ENCODE results near the gene ARSK.
"Not testable (repeated sequence)": the region's sequence is repeated elsewhere in the genome, so short reads cannot be mapped to it uniquely, and the experiment has no call there.

ARSK gene

DNA sequence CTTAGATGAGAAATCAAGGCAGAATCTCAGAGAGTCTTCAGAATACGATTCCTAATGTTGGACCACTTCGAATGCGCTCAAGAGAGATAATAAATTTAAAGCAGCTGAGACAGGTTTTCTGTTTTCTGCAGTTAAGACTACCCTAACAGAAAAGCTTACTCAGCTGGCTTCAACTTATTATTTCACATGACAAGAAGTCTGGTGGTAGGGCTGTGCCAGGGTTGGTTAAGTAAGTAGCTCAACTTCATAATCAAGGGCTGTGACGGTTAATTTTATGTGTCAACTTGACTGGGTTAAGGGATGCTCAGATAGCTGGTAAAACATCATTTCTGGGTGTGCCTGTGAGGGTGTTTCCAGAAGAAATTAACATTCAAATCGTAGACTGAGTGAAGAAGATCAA is 68.8 kb downstream of the ARSK start:
- Mint-ChIP-seq H3K27me3 (no peaks in the 10 kb centered on the region), H3K36me3 (no peaks in the 10 kb centered on the region), H3K9me3 (no peaks in the 10 kb centered on the region), H3K27ac (no peak overlapping the region), H3K4me3 (no peak overlapping the region), H3K4me1 (peaks cover 26% of the 10 kb centered on the region)
- no peak for ATAC-seq

GRCh38 chr5:95624368-95624767 is 69.5 kb downstream of the ARSK start:
- H3K4me3 Mint-ChIP-seq = no peak overlapping the region
- no peaks in the 10 kb centered on the region for H3K36me3 Mint-ChIP-seq
- no peaks in the 10 kb centered on the region for H3K27me3 Mint-ChIP-seq
- ATAC-seq = no peak
- H3K27ac Mint-ChIP-seq = no peak overlapping the region
- H3K4me1 Mint-ChIP-seq = peaks cover 25% of the 10 kb centered on the region
- H3K9me3 Mint-ChIP-seq = no peaks in the 10 kb centered on the region

GRCh38 chr5:95626701-95627100 is 71.8 kb downstream of the ARSK start:
- no peak overlapping the region for H3K27ac Mint-ChIP-seq
- no peaks in the 10 kb centered on the region for H3K36me3 Mint-ChIP-seq
- peaks cover 12% of the 10 kb centered on the region for H3K4me1 Mint-ChIP-seq
- no peak overlapping the region for H3K4me3 Mint-ChIP-seq
- ATAC-seq = no peak
- H3K27me3 Mint-ChIP-seq = no peaks in the 10 kb centered on the region
- no peaks in the 10 kb centered on the region for H3K9me3 Mint-ChIP-seq

DNA sequence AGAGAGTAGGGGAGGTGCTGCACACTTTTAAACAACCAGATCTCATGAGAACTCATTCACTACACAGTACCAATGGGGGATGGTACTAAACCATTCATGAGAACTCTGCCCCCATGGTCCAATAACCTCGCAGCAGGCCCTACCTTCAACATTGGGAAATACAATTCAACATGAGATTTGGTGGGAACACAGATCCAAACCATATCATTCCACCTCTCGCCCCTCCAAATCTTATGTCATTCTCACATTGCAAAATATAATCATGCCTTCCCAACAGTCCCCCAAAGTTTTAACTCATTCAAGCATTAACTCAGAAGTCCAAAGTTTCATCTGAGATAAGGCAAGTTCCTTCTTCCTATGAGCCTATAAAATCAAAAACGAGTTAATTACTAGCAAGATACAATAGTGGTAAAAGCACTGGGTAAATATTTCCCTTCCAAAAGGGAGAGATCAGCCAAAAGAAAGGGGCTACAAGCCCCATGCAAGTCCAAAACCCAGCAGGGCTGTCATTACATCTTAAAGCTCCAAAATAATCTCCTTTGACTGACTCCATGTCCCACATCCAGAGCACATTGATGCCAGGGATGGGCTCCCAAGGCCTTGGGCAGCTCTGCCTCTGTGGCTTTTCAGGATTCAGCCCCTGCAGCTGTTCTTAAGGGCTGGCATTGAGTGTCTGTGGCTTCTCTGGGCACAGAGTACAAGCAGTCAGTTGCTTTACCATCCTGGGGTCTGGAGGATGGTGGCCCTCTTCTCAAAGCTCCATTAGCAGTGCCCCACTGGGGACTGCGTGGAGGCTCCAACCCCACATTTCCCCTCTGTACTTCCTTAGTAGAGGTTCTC is 73.3 kb downstream of the ARSK start:
- H3K4me1 Mint-ChIP-seq = peaks cover 9% of the 10 kb centered on the region
- H3K9me3 Mint-ChIP-seq = peaks cover 4% of the 10 kb centered on the region
- H3K27ac Mint-ChIP-seq = no peak overlapping the region
- ATAC-seq = no peak
- peaks cover 6% of the 10 kb centered on the region for H3K36me3 Mint-ChIP-seq
- H3K4me3 Mint-ChIP-seq = no peak overlapping the region
- no peaks in the 10 kb centered on the region for H3K27me3 Mint-ChIP-seq

DNA sequence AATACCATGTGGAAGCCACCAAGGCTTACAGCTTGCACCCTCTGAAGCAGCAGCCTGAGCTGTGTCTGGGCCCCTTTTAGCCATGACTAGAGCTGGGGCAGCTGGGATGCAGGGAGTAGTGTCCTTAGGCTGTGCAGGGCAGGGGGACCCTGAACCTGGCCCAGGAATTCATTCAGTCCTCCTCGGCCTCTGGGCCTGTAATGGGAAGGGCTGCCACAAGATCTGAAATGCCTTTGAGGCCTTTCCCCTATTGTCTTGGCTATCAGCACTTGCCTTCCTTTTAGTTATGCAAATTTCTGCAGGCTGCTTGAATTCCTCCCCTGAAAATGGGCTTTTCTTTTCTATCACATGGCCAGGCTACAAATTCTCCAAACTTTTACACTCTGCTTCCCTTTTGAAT is 74.0 kb downstream of the ARSK start:
- H3K27me3 Mint-ChIP-seq = no peaks in the 10 kb centered on the region
- H3K4me3 Mint-ChIP-seq = no peak overlapping the region
- ATAC-seq = no peak
- peaks cover 9% of the 10 kb centered on the region for H3K4me1 Mint-ChIP-seq
- peaks cover 4% of the 10 kb centered on the region for H3K9me3 Mint-ChIP-seq
- no peak overlapping the region for H3K27ac Mint-ChIP-seq
- peaks cover 6% of the 10 kb centered on the region for H3K36me3 Mint-ChIP-seq

DNA sequence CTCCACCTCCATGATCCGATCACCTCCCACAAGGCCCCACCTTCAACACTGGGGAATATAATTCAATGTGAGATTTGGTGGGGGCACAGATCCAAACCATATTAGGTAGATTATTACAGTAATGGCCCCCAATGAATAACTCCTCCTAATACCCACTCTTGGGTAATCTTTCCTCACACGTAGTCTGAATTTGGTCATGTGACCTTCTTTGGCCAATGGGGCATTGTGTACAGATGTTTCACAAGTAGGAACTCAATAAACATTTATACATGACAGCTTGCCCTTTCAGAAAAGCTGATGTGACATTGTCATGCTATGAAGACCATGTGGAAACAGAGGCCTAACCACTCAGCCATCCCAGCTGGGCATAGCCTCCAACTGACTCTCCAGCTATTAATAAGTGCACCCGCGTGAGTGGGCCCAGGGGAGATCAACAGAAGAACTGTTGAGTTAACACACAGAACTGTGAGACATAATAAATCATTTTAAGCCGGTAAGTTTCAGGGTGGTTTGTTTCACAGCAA is 75.6 kb downstream of the ARSK start:
- Mint-ChIP-seq H3K27me3 (no peaks in the 10 kb centered on the region), H3K27ac (no peak overlapping the region), H3K36me3 (peaks cover 6% of the 10 kb centered on the region), H3K4me3 (no peak overlapping the region), H3K9me3 (peaks cover 4% of the 10 kb centered on the region), H3K4me1 (peaks cover 9% of the 10 kb centered on the region)
- no peak for ATAC-seq

DNA sequence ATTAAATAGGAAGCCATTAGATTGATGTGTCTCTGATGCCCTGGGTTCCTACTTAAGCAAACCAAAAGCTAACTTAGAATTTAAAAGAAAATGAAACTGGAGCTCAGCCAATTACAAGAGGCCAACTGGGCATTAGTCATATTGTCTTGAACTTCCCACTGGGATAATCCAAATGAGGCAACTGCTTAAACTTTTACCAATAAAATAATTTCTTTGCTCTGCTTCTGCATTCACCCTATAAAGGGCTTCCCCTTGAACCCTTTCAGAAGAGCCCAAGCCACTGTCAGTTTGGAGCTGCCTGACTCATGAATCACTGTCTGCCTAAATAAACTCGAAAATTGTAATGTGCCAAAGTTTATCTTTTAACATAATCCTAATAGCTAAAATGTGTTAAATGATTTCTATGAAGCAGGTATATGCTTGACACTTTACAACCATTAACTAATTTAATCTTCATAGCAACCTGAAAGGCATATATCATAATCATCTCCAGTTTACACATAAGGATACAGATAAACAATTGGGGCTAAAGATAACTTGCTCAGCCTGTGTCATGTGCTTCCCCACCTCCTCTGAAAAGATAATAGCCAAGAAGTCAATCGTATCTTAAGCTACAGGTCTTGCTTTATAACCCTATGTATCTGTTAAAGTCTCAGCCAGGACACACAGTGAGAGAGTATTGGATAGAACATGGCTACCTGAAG is 76.5 kb downstream of the ARSK start:
- Mint-ChIP-seq H3K4me1 (peaks cover 9% of the 10 kb centered on the region), H3K36me3 (peaks cover 6% of the 10 kb centered on the region), H3K27me3 (no peaks in the 10 kb centered on the region), H3K4me3 (no peak overlapping the region), H3K27ac (peak overlapping the region; percentile 80), H3K9me3 (peaks cover 4% of the 10 kb centered on the region)
- ATAC-seq = no peak

GRCh38 chr5:95631991-95632675 is 77.2 kb downstream of the ARSK start:
- peak overlapping the region; percentile 80 for H3K27ac Mint-ChIP-seq
- H3K9me3 Mint-ChIP-seq = peaks cover 4% of the 10 kb centered on the region
- H3K27me3 Mint-ChIP-seq = no peaks in the 10 kb centered on the region
- ATAC-seq = peak; percentile 96
- peaks cover 9% of the 10 kb centered on the region for H3K4me1 Mint-ChIP-seq
- H3K36me3 Mint-ChIP-seq = peaks cover 6% of the 10 kb centered on the region
- H3K4me3 Mint-ChIP-seq = no peak overlapping the region

DNA sequence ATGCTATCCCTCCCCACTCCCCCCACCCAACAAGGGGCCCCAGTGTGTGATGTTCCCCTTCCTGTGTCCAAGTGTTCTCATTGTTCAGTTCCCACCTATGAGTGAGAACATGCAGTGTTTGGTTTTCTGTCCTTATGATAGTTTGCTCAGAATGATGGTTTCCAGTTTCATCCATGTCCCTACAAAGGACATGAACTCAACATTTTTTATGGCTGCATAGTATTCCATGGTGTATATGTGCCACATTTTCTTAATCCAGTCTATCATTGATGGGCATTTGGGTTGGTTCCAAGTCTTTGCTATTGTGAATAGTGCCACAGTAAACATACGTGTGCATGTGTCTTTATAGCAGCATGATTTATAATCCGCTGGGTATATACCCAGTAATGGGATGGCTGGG is 78.0 kb downstream of the ARSK start:
- H3K27me3 Mint-ChIP-seq, H3K36me3 Mint-ChIP-seq, H3K27ac Mint-ChIP-seq, H3K4me1 Mint-ChIP-seq, ATAC-seq, H3K9me3 Mint-ChIP-seq, H3K4me3 Mint-ChIP-seq: not testable (repeated sequence)

DNA sequence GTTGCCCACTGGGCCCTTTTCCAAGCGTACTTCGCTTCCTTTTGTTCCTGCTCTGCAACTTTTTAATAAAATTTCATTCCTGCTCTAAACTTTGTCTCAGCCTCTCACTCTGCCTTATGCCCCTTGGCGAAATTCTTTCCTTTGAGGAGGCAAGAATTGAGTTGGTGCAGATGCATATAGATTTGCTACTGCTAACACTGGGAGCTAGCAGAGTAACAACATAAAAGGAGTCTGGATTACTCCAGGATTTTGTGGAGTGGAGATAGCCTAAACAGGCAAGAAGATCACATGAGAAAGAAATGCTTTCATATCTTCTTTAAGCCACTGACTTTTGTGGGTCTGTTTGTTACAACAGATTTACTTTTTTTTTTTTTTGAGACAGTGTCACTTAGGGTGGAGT is 78.8 kb downstream of the ARSK start:
- peaks cover 9% of the 10 kb centered on the region for H3K4me1 Mint-ChIP-seq
- H3K9me3 Mint-ChIP-seq = peaks cover 4% of the 10 kb centered on the region
- H3K36me3 Mint-ChIP-seq = peaks cover 6% of the 10 kb centered on the region
- no peak overlapping the region for H3K4me3 Mint-ChIP-seq
- ATAC-seq = no peak
- H3K27ac Mint-ChIP-seq = no peak overlapping the region
- H3K27me3 Mint-ChIP-seq = no peaks in the 10 kb centered on the region

- no peak overlapping the region for H3K4me3 Mint-ChIP-seq
- no peak for ATAC-seq
- H3K27ac Mint-ChIP-seq = no peak overlapping the region
- peaks cover 6% of the 10 kb centered on the region for H3K36me3 Mint-ChIP-seq
- H3K4me1 Mint-ChIP-seq = peaks cover 9% of the 10 kb centered on the region
- H3K27me3 Mint-ChIP-seq = no peaks in the 10 kb centered on the region
- H3K9me3 Mint-ChIP-seq = peaks cover 4% of the 10 kb centered on the region
Observed at GRCh38 chr5:95634081-95634480, 79.2 kb downstream of the ARSK start.

- no peaks in the 10 kb centered on the region for H3K4me1 Mint-ChIP-seq
- no peak overlapping the region for H3K4me3 Mint-ChIP-seq
- no peak for ATAC-seq
- no peak overlapping the region for H3K27ac Mint-ChIP-seq
- no peaks in the 10 kb centered on the region for H3K36me3 Mint-ChIP-seq
- H3K27me3 Mint-ChIP-seq = no peaks in the 10 kb centered on the region
- no peaks in the 10 kb centered on the region for H3K9me3 Mint-ChIP-seq
Observed at GRCh38 chr5:95638632-95639031, 83.7 kb downstream of the ARSK start.

DNA sequence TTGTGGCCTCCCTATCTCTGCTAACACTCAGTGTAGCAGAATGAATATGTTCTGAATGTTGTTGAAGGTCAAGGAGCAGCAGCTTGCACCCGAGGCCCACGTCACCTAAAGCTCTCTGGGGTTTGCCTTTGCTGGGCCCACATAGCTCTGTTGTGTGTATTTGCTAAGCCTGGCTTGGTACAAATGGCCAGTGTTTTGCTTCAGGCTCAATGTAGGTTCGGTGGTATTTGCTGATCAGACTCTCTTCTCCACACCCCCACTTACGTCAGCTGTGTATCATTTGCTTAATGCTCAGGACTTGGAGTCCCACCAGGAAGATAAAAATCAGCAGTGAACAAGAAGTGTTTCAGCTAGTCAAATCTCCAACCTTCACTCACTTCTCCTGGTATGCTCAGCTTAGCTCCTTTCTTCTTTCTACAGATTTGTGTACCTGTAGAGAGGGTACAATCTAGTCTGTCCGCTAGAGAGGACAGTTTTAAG is 86.9 kb downstream of the ARSK start:
- no peak for ATAC-seq
- Mint-ChIP-seq H3K36me3 (no peaks in the 10 kb centered on the region), H3K4me3 (no peak overlapping the region), H3K27ac (no peak overlapping the region), H3K9me3 (no peaks in the 10 kb centered on the region), H3K27me3 (no peaks in the 10 kb centered on the region), H3K4me1 (peaks cover 7% of the 10 kb centered on the region)

GRCh38 chr5:95643152-95643551 is 88.3 kb downstream of the ARSK start:
- ATAC-seq = no peak
- Mint-ChIP-seq H3K27me3 (no peaks in the 10 kb centered on the region), H3K4me3 (no peak overlapping the region), H3K36me3 (no peaks in the 10 kb centered on the region), H3K9me3 (no peaks in the 10 kb centered on the region), H3K27ac (no peak overlapping the region), H3K4me1 (peaks cover 7% of the 10 kb centered on the region)

GRCh38 chr5:95644351-95645042 is 89.6 kb downstream of the ARSK start:
- peak; percentile 42 for ATAC-seq
- Mint-ChIP-seq H3K9me3 (no peaks in the 10 kb centered on the region), H3K36me3 (no peaks in the 10 kb centered on the region), H3K27me3 (no peaks in the 10 kb centered on the region), H3K4me3 (no peak overlapping the region), H3K27ac (peak overlapping the region; percentile 6), H3K4me1 (peaks cover 7% of the 10 kb centered on the region)

Measured in stimulated activated memory B cell treated with anti-CD40 and anti-IgM and Interleukin-4, amounts not matched to agents 10 μg/mL and 1 μg/mL and 100 μg/mL, for 72 hours (primary cell).